Measurements from ENCODE around the gene FRMD4A.
"Not testable (repeated sequence)": the region's sequence is repeated elsewhere in the genome, so short reads cannot be mapped to it uniquely, and the experiment has no call there.

FRMD4A gene

DNA sequence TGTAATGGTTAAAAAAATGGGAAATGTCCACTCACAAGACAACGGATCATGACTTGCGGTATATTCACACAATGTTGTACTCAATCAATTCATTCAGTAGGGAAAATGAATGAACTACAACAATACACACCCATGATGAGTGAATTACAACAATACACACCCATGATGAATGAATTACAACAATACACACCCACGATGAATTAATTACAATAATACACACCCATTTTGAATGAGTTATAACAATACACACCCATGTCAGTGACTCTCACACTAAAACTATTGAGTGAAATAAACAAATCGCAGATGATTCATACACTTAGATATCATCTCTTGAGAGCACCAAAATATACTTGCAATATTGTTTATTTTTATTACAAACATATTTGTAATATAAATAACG is 174.6 kb downstream of the FRMD4A start:
- in situ Hi-C loops (cut with MboI; ENCODE audit: low sequenced_read_pairs) = no loop called here

DNA sequence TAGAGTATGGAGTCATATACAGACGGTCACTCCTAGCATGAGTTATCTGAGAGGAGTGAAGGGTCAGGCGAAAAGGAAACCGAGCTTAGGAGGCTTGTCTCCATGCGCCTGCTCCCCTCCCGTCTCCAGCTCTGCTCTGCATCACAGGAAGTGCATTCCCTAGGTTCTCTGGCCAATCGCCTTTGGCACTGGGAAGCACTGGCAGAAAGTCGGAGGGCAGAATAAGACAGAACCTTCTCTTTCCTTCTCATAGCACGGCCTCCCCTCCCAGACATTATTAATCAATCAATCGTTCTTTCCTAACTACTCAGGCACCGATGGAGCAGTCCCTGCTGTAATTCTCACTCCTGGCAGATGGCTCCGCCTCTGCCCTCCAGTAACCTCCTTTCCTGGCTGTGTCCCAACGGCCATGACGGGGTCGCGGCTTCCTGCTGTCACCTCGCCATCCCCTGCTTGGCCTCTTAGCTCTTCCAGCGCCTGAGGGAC is 177.1 kb downstream of the FRMD4A start:
- in situ Hi-C loops (cut with MboI; ENCODE audit: low sequenced_read_pairs) = no loop called here

DNA sequence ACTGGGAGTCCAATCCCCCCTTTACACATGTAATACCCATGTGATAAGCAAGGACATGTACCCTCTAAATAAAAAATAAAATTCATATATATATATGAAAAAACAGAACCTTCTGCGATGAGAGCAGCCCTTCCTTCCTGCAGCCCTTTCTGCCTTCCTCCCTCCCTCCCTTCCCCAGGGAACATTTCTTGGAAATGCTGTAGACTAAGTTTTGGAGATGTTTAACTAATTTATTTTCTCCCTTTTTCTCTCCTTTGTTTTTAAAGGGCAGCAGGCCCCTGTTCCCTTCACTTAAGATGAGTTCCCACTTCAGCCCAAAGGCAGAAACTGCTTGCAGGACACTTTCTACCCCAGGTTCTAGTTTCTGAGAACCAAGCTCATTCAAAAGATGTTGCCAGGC is 179.2 kb downstream of the FRMD4A start:
- in situ Hi-C loops (cut with MboI; ENCODE audit: low sequenced_read_pairs) = no loop called here

DNA sequence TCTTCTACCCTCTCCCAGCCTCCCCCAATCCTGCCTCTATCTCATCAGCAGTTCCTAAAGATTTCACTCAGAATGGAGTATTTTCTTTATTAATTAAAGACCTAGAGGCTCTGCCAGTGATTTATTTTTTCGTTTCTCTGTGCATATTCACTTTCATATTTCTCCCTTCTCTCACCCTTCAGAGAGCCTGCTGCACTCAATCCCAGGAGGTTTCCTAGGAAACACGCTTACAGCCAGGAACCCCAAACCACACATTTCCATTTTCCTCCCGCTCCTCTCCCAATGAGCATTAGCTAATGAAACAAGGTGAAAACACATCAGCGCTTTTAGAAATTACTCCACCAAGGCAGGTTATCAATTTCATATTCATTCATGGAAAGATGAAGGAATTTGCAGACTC is 180.2 kb downstream of the FRMD4A start:
- in situ Hi-C loops (cut with MboI; ENCODE audit: low sequenced_read_pairs) = no loop called here

DNA sequence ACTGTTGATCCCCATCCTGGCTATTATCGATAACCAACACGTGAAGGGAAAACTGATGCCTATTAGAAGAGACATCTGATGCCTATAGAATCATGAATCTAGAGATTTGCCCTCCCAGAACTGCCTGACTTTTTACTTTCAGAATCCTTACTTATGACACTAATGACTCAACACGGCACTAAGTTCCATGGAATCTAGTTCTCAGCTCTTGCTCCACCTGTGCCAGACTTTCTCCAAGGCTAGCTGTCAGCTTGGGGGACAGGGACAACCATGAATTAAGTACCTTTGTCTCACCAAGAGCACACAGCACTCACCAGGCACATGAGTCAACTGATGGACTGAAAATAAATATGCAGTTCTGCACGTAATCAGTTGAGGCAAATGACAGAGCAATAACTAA is 184.2 kb downstream of the FRMD4A start:
- in situ Hi-C loops (cut with MboI; ENCODE audit: low sequenced_read_pairs) = no loop called here

DNA sequence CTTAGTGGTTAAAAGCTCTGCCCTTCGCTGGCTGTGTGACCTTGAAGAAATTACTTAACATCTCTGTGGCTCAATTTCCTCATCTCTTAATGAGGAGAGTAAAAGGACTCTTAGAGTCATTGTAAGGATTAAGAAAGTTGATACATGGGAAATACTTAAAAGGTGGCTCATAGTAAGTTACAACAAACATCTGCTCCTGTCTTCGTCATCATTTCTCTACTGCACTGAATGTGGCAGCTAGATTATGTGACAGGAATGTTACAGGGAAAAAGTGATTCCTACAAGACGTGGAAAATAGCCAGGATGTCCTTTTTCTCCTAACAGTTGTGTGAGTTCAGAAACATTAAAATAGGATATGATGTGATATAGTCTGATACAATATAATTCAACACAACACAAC is 184.7 kb downstream of the FRMD4A start:
- in situ Hi-C loops (cut with MboI; ENCODE audit: low sequenced_read_pairs) = no loop called here

DNA sequence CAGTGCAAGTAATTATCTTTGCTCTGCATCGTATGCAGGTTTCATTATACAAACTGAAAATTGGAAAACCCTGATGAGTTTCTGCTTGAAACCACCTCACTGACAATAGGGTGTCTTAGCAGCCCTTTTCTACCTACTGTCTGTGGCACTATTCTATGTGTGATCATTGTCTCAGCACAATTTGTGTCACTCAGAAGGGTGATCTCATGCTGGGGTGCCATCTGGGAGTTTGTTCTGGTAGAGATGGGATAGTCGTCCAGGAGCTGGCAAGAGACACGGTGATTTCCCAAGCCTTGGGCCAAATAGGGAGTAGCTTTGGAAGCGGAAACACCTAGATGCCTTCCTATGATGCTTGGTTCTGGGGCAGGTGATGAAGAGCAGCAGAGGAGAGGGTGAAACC is 186.3 kb downstream of the FRMD4A start:
- in situ Hi-C loops (cut with MboI; ENCODE audit: low sequenced_read_pairs) = no loop called here

DNA sequence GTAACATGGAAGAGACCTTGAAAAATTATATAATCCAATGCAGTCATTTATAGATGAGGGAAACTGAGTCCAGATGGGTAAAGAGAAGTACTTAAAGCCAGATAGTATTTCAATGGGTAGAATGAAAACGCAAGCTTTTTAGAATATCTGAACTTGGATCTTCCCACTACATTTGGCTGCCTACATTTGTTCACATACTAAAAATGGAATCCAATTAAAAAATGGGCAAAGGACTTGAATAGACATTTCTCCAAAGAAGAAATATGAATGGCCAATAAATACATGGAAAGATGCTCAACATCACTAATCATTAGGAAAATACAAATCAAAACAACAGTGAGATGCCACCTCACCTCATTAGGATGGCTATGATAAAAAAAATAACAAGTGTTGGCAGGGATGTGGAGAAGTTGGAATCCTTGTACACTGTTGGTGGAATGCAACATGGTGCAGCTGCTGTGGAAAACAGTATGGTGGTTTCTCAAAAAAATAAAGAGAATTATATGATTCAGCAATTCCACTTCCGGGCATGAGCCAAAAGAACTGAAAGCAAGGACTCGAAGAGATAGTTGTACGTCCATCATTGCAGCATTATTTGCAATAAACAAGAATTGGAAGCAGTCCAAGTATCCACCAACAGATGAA is 188.0 kb downstream of the FRMD4A start:
- in situ Hi-C loops (cut with MboI; ENCODE audit: low sequenced_read_pairs) = no loop called here

DNA sequence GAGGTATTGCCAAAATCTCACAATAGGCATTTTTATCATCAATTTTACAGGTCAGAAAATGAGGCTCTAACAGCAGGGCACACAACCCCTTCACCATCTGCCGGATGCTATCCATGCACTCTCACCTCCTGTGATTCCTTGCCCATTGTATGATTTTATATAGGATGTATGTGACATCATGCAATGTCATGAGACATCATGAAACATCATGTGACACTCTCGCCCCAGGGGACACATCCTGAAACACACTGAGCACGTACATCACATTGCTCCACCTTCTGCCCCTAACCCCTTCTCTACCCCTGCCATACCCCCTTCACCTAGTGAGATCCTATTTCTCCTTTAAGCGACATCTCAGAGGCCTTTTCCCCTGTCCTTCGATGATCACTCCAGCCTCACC is 189.4 kb downstream of the FRMD4A start:
- in situ Hi-C loops (cut with MboI; ENCODE audit: low sequenced_read_pairs) = no loop called here

DNA sequence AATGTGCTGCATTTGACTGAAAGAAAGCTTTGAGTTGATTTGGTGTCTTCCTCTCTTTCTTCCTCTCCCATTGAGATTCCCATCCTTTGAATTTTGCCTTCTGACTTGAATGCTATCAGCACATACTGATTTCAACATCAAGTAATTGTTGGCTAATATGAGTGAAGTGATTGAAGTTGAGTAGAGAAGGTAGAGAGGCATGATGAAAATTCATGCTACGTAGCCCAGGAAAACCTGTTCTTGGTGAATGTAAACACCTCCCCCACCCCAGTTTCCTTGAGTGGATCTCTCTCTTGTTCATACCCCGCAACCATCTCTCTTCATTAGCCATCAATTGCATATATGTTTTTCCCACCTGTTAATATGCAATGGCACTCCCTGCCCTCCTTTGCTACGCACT is 193.3 kb downstream of the FRMD4A start:
- in situ Hi-C loops (cut with MboI; ENCODE audit: low sequenced_read_pairs) = no loop called here

DNA sequence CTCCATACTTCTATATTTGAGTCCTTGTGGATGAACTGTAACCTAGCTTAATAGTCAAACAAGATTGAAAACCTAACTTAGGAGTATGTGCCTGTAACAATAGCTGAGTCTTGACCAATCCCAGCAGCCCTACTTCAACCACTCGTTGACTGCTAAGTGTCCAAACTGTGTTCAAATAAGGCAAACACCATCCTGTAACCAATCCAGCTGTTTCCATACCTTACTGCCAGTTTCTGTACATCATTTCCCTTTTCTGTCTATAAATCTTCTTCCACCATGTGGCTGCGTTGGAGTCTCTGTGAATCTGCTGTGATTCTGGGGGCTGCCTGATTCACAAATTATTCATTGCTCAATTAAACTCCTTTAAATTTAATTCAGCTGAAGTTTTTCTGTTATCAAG is 195.5 kb downstream of the FRMD4A start:
- in situ Hi-C loops (cut with MboI; ENCODE audit: low sequenced_read_pairs) = not testable (repeated sequence)

DNA sequence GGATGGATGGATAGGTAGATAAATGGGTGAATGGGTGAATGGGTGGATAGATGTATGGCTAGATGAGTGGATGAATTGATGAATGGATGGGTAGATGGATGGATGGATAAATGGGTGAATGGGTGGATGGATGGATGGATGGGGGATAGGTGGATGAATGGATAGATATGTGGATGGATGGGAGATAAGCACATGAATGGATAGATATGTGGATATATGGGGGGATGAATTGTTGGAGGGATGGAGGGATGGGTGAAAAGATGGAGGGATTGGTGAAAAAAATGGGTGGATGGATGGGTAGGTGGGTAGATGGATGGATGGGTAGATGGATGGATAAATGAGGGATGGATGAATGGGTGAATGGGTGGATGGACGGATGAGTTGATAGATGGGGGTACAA is 196.4 kb downstream of the FRMD4A start:
- in situ Hi-C loops (cut with MboI; ENCODE audit: low sequenced_read_pairs) = no loop called here

DNA sequence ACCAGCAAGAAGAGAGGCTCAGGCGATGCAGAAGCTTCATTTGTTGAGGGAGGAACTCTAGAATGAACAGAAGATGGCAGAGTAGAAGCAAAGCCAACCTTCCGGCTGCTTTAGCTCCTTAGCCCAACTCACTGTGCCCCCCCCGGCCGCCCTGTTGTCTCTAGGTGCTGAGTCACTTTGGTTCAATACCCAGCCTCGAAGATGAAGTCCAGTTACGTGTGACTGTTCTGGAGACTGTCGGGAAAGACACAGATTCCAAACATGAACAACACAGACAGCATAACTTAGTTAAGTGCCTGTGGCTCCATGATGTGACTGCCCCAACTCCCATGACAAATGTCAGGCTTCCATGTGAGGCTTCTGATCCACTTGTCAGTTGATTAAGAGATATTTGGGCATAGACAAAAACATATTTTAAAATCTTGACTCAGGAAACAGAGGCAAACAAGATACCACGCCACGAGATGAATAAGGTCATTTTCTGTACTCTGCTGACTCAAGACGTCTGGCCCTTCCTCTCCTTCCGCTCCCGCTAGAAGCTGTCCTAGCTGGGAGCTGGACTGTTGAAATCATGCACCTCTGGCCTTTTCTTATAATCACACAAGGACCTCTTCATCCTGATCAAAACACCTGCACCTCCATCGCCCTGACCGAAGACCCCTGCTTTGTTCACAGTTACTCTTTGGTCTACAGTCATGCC is 199.3 kb downstream of the FRMD4A start:
- in situ Hi-C loops (cut with MboI; ENCODE audit: low sequenced_read_pairs) = no loop called here

DNA sequence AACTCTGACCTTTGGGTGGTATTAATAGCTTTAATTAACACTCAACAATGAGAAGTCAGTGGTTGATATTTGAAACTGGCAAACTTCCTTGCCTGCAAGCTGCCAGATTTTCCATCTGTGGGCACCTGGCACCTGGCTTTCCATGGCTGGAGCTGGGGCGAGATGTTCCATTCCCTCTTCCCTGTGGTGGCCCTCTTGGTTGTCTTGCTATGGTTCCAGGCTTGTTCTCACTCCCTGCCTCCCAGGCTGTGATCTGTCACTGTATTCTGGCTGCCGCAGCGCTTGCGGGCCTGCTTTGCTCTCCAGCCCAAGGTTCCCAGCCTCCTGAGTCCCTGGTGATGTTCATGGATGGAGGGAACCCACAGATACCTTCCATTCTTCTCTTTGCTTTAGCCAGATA is 201.0 kb downstream of the FRMD4A start:
- in situ Hi-C loops (cut with MboI; ENCODE audit: low sequenced_read_pairs) = no loop called here

DNA sequence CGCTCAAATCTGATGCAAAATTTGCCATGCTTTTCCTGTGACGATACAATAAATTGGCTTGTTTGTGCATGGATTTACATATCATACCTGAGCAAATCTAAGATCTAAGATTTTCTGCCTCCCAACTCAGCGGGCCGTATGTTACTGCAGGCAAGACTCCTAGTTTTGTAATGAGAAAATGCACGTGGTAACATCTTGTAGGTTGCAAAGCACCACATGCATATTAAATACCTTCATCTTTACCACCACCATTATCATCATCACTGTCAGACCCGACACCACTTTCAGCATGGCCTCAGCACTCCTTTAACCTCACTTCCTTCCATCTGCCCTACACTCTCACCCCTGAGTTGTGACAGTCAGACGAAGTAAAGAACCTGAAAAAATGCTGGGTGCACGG is 202.2 kb downstream of the FRMD4A start:
- in situ Hi-C loops (cut with MboI; ENCODE audit: low sequenced_read_pairs) = no loop called here

DNA sequence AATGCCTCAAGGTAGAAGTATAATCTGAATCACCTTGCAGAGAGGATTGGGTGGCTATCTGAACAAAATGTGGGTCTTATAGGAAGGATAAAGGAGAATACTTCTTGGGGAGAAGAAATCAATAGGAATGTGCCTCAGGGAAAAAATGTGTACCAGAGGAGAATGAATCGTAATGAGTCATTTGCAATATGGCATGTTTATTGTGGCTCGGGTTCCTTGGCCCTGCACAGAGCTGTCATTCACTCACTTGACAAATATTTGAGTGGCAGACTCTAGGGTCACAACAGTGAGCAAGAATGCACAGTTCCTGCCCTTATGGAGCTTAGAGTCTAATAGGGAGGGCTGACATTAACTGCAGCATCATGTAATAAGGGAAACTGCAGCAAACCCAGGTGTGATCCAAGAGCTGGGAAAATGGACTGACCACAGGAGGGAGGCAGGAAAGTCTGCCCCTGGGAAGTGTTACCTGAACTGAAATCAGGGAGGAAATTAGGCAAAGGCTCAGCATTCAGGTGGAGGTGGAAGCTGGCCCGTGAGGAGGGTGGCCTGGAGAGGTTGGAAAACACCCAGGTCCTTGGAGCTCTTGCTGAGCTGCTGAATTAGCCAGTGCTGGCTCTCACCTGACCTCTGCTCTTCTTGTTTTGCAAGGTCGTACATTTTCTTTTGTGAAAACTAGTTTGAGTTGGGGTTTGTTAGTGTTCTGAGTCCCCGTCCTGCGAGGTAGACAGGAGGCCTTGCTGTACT is 203.9 kb downstream of the FRMD4A start:
- in situ Hi-C loops (cut with MboI; ENCODE audit: low sequenced_read_pairs) = no loop called here

DNA sequence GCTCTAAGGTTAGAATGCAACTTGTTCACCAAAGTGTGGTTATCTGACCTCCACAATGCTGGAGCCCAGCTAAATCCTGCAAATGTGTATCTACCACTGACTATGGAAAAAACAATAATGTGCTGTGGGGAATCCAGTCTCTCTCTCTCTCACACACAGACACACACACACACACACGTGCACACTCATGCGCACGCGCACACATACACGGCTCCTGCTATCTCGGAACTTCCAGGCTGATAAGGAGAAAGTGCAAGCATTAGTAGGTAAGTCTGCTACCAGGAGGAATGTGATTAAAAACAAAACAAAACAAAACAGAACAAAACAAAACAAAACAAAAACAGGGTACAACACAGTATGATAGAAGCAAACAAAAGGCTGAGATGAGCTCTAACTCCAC is 205.2 kb downstream of the FRMD4A start:
- in situ Hi-C loops (cut with MboI; ENCODE audit: low sequenced_read_pairs) = no loop called here

DNA sequence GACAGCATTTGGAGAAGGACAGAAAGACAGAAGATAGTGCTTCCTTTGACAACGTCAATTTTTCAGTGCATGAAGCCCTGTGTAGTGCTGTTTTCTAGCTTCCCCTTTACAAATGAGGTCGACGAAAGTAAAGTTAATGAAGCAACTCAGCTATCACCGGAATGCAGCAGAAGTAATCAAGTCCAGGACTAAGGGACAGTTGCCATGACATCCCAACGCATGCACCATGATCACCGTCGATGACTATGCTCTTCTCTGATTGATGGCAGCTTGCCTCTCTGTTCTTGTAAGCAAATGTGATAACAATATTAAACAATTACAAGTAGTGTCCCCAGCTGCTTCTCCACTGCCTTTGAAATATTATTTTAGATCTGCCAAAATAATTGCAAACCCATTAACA is 205.8 kb downstream of the FRMD4A start:
- in situ Hi-C loops (cut with MboI; ENCODE audit: low sequenced_read_pairs) = no loop called here

DNA sequence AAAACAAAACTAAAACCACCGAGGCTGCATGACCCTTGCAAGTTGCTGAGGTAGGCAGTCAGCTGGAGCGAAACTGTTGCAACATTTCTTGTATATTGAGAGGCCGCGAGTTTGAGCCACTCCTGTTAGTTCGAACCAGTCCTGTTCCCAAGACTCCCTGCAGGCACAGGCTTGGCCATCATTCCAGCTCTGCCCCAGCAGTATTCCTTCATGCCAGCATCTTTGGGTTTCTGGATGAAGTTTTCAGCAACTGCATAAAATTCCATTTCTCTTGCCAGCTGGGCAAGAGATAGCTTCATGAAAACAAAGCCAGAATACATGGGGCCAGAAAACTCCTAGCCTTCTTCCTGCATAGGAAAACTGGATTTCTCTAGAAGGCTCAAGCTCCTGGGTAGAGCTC is 207.6 kb downstream of the FRMD4A start:
- in situ Hi-C loops (cut with MboI; ENCODE audit: low sequenced_read_pairs) = no loop called here

DNA sequence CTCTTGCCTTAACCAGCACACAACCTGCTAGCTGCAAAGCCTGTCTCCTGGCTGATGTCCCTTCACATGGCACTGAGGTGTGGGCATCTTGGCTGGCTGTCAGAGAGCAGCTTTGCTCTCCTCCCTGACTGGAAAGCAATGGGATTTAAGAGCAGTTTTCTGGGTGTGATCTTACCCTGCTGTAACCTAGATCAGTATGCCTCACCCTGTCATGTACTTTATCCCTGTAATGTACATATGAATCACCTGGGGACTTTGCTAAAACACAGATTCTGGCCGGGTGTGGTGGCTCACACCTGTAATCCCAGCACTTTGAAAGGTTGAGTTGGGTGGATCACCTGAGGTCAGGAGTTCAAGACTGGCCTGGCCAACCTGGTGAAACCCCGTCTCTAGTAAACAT is 209.9 kb downstream of the FRMD4A start:
- in situ Hi-C loops (cut with MboI; ENCODE audit: low sequenced_read_pairs) = no loop called here

DNA sequence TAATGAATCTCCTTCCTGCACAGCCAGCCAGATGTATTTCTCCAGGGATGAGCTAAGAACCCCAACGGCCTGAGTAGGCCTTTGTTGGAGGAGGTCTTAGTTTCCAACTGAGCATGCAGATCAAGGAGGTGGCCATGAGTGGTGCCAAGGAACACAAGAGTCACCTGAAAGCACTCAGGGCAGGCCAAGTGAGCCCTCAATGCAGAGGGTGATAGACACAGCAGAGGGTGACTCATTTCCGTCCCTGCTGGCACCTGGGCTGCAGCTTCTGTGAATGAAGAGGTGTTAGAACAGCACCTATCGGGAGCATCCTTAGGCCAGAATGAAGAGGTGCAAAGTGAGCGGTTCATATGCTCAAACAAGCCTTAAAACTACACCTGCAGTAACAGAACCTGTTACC is 211.8 kb downstream of the FRMD4A start:
- in situ Hi-C loops (cut with MboI; ENCODE audit: low sequenced_read_pairs) = no loop called here

DNA sequence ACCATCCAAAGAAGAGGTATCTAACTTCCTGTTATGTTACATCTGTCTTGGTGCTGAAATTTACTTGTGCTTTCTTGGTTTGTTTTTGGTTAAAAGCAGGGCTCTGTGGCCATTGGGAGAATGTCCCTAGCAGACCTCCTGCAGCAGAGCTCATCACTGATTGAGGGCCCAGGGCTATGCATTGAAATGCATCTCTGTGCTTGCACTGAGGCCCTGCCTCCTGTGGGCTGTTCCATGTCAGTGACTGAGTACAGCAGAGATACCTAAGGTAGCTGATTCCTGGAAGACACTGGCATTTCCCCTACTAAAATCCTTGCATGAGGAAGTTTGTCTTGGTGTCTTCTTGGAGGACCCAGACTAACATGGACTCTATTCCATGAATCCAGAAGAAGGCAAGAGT is 213.9 kb downstream of the FRMD4A start:
- in situ Hi-C loops (cut with MboI; ENCODE audit: low sequenced_read_pairs) = no loop called here

Measured in hTERT RPE-1 (cell line).